ENCODE measurements around the gene NDUFS3.
"Not testable (repeated sequence)": the region's sequence is repeated elsewhere in the genome, so short reads cannot be mapped to it uniquely, and the experiment has no call there.

Gene NDUFS3

GRCh38 chr11:47562393-47562792 is 16.5 kb upstream of the NDUFS3 start:
- not testable (repeated sequence) for DNase-seq

GRCh38 chr11:47564366-47564765 is 14.5 kb upstream of the NDUFS3 start:
- DNase-seq = not testable (repeated sequence)

DNA sequence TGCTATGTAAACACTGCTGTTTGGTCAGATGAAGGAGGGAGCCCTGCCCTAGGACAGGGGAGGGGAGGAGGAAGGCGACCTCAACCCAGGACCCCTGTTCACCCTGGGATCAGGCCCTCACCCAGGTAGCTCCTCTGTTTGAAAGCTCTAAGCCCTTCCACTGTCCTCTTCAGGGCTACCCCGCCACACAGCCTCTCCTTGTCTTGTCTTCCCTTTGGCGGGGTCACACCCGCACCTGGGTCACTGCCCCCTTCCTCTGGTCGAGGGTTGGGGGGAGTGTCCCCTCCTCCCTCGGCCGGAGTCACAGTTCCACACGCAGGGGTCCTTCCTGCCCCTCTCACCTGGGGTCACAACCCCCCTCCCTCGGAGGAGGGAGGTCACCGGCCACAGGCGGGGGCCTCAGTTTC is 13.9 kb upstream of the NDUFS3 start:
- no peak for DNase-seq

GRCh38 chr11:47565340-47566148 is 13.3 kb upstream of the NDUFS3 start, which contains the start of gene PTPMT1:
TSS of gene PTPMT1 (plus strand) at chr11:47565599. CDS start at chr11:47565623, 24 bp downstream.
- DNase-seq = peak; percentile 87

GRCh38 chr11:47566149-47566698 is 12.7 kb upstream of the NDUFS3 start:
- DNase-seq = no peak

- no peak for DNase-seq
These were observed 9.2 kb upstream of the NDUFS3 start for GRCh38 chr11:47569646-47570045.

DNA sequence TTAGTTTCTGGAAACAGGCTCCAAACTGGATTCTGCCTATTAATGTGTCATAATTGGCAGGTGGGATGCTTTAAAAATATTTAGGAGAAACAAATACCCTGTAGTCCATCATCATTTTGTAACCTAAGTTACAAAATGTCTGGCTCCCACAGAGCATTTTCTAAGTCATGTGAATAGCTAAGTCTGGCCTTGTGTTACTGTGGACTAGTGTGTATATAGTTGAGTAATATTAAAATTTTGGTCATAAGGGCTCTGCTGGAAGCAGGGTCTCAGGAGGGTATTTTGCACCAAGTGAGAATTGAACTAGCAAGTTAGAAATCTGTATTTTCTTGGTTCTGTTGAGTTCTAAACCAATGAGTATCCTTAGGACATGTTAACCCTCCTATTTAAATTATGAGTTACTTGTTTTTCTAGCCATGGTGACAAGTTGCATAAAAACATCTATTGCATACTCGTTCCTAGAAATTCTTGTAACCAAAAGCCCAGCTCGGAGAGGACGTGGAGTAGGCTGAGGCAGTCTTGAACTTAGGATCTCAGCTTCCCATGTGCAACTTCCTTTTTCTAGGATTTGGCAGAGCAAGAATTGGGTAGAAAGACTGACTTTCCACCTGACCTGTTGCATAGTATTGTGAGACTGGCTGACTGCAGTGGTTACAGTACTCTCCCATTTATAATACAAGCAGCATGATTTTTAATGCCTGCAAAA is 8.1 kb upstream of the NDUFS3 start:
- no peak for DNase-seq

- DNase-seq = no peak
These were observed 7.5 kb upstream of the NDUFS3 start for GRCh38 chr11:47571357-47571729.

GRCh38 chr11:47571895-47572294 is 7.0 kb upstream of the NDUFS3 start:
- DNase-seq = no peak

DNA sequence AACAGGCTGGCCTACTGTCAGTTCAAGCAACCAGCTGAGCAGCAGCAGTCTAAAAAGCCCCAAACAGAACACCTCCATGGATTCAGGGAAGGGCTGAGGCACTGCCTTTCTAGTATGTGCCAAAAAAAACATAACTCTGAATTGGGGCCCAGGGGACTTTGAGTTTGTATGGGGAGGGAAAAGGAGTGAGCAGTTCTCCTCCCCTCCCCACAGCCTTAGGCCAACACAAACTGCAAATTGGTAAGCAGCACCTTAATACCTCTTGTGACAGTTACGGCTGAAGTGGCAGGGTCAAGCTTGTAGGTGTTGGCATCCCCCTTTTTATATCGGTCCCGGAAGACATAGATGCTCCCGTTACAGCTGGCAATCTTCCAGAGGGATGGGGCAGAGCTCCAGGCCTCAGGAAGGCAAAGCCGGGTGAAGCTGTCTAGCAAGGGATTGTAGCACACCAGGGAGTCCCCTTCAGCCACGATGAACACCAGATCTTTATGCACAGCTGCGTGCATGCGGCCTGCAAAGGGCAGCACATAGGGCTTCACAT is 6.1 kb upstream of the NDUFS3 start:
- DNase-seq = no peak

DNA sequence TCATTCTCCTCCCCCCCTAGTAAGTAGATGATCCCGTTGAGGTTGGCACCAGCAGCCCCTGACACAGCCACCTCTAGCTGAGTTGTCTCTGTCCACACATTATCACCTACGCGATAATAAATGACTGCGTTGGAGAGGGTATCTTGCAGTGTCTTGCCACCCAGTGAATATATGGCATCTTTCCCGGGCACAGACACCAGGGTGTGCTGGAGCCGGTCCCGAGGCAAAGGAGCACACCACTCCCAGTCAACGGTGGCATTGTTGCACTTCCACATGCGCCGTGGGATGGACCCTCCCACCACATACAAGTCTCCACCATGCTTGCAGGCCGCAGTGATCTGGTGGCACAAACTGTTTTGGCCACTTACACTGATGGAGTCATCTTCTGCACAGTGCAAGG is 5.6 kb upstream of the NDUFS3 start:
- no peak for DNase-seq

DNA sequence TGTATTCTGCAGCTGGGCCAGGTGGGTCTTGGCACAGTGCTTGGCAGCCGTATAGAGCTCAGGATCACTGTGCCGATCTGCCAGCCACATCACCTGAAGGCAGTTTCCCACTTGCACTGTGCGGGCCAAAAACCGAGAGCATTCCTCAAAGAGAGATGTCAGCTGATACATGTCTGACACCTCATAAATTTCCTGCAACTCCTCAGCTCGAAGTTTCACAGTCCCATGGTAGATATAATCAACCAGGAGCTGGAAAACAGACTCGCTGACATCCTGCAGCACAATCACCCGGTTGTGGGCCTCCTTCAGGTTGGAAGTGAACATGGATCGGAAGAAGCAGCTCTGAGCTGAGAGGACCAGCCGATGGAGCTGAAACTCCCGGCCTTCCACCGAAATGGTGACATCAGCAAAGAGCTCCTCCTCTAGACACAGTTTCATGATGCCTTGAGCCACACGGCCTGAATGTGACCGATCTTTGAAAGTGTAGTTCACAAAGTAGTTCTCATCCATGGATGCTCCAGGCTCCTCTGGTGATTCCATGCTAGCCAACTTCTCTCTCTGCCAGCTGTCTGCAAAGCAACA is 1.3 kb upstream of the NDUFS3 start:
- DNase-seq = no peak

GRCh38 chr11:47583844-47584243 is 5.0 kb downstream of the NDUFS3 start:
- no peak for DNase-seq

- no peak for DNase-seq
These were observed 7.4 kb downstream of the NDUFS3 start, which contains the start of gene FAM180B for GRCh38 chr11:47586098-47586855. TSS of gene FAM180B (plus strand) at chr11:47586678. CDS start at chr11:47586769, 91 bp downstream.

DNA sequence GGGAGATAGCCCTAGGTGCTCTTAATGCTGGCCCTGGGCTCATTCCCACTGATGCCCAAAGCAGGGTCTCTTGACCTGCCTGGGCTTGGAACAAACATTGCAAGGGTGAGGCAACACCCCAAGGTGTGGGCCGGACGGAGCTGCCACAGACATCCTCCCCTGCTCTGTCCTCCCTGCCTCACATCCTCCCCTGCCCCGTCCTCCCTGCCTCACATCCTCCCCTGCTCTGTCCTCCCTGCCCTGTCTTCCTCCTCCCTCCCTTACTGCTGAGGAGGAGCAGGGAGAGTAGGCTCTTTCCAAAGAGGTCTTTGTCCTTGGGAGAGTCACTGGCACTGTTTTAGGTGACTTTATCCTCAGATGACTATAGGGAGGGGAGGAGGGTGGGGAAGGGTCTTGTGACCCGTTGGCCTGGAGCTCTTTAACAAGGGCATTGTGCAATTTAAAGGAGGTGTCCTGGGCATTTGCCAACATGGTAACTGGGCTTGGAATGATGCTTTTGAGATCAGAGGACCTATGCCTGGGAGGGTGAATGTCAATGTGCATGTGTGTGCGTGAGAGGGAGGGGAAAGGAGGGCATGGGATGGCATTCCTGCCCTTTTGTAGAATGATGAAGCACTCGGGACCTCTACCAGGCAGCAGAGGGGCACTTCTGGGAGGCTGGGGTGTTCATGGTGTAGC is 8.3 kb downstream of the NDUFS3 start:
- no peak for DNase-seq

- DNase-seq = no peak
These were observed 9.0 kb downstream of the NDUFS3 start for GRCh38 chr11:47587723-47588326.

DNA sequence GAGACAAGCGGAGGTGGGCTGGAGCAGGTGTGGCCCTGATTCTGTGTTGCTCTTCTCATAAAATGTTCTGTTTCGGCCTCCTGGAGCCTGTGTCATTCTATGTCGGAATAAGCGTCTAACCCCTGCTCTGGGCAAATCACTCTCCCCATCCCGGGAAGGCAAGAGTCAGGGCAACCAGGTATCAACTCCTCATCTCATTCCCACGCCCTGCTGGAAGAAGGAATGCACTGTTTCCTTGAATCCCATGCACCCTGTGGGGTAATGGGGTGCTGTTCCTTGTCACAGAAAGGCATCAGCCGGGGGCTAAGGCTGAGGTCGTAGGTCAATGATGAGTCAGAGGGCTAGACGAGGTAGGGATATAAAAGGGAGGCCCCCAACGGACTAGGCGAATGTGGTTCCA is 10.2 kb downstream of the NDUFS3 start:
- DNase-seq = no peak

DNA sequence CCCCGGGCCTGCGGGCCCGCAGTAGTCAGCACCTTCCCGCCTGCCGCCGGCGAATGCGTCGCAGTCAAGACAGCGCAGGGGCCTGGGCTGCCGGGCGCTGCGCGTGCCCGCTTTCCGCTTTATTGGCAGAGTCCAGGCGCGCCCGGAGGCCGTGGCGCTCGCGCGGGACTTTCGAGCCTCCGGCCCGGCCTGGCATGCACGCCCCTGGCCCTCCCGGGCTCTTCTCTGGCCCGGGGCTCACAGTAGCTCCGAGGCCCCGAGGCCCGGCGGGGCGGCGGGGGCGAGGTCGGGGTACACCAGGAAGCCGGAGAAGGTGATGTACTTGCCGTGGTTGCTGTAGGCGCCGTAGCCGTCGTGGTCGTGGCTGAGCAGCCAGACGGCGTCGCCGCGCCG is 10.7 kb downstream of the NDUFS3 start:
- no peak for DNase-seq

DNA sequence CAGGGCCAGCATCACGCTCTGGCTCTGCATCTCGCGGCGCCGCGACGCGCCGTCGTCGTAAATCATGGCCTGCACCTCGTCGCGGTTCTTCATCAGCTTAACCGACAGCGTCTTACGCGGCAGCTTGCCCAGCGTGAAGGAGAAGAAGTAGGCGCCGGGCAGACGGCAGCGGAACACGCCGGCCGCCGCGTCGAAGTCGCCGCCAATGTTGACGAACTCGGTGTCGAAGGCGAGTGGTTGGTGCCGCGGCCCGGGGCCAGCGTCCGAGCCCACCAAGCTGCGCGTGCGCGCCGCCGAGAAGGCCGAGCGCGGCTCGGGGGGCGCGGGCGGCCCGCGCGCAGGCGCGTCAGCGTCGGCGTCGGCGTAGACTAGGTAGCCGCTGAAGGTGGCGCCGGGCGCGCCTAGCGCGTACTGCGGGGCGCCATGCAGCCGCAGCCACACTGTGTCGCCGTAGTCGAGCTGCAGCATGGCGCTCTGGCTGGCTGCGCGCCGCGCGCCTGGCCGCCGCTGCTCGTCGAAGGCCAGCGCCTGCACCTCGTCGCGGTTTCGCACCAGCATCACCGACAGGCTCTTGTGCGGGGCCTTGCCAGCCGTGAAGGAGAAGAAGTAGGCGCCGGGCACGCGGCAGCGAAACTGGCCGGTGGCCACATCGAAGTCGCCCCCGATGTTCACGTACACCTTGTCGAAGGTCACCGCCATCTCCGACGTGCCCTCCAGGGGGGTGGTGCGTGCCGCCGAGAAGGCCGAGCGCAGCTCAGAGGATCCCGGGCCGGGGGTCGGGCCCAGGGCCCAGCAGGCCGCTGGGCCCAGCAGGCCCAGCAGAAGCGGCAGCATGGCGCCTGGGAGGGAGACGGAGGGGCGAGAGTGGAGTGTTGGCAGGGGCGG is 11.3 kb downstream of the NDUFS3 start:
- no peak for DNase-seq

GRCh38 chr11:47591764-47592163 is 12.9 kb downstream of the NDUFS3 start:
- DNase-seq = no peak

All from activated CD8-positive, alpha-beta memory T cell treated with anti-CD3 and anti-CD28 coated beads for 24 hours (primary cell).